Stimulated activated naive CD4-positive, alpha-beta T cell (primary cell): ENCODE results near the gene CDH4.
"Not testable (repeated sequence)": the region's sequence is repeated elsewhere in the genome, so short reads cannot be mapped to it uniquely, and the experiment has no call there.

Source experiments
- DNase-seq, 6 experiments: peaks; one replicate each; lab custom pipeline; 2025; lab: John Stamatoyannopoulos, UW

CDH4 gene

DNA sequence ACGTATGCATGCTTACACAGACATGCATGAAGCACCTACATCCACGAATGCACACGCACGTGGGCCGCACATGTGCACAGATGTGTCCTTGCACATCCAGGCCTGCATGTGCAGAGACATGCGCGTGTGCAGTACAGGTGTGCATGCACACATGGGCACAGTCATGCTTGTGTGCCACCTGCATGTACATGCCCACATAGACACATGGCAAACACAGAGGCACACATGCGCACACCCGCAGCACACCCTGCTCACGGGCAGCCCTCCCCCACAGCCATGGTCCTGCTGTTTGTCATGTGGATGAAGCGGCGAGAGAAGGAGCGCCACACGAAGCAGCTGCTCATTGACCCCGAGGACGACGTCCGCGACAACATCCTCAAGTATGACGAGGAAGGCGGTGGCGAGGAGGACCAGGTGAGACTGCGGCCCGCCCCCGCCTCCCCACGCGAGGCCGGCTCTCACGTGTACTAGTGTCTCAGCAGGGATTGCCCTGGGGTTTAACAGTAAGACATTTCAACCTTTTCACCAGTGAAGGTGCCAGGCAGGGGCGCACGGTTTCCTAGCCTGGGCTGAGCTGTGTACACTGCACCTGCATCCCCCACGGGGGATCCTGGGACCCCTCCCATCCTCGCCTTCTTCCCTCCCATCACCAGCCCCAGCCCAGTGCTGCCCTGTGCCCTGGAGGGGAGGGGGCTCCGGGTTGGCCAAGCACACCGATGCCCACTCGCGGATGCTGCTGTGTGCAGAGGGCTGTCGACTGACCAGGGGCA, 680.8 kb downstream of the CDH4 start:
- no peak for DNase-seq

DNA sequence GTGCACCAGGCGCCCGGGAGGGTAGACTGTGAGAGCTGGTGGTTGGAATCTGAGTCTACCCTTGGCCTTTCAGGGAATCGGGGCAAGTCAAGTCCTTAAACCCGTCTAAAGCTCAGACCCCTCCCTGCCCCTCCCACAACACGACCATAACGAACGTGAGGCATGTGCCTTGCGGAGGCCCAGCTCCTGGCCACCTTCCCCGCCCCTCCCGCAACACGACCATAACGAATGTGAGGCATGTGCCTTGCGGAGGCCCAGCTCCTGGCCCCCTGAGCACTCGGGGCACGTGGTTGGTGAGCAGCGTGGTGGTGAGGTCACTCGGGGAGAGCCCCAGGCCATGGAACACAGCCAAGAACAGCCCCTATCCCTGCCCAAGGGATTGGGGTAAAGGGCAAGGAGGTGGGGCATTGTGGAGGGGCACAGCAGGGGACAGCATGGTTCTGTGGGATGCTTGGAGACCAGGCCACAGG, 681.5 kb downstream of the CDH4 start:
- DNase-seq = no peak

DNA sequence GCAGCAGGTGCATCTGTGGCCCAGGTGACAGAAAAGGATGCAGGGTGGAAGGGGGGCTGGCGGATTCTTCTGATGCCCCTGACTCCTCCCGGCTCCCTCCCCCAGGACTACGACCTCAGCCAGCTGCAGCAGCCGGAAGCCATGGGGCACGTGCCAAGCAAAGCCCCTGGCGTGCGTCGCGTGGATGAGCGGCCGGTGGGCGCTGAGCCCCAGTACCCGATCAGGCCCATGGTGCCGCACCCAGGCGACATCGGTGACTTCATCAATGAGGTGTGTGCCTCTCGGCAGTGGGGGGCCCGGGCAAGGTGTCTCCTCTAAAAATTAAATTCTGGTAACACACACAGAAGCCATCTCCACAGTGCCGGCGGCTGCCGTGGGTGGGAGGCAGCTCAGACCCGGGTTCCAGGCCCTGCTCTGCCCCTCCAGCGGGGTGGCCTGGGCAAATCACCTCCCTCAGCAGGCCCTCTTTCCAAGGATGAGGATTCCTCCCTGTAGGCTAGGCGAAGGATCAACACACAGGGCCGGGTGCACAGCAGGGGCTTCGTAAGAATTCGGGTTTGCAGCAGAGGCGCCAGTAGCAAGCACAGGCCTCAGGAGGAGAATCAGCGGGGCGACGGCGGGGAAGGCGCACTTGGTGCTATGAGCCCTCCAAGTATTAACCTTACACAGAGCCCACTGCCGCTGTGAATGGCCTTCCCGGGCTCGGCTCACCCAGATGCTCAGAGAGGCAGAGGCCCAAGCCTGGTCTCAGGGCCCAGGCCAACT, 682.1 kb downstream of the CDH4 start:
- no peak for DNase-seq

DNA sequence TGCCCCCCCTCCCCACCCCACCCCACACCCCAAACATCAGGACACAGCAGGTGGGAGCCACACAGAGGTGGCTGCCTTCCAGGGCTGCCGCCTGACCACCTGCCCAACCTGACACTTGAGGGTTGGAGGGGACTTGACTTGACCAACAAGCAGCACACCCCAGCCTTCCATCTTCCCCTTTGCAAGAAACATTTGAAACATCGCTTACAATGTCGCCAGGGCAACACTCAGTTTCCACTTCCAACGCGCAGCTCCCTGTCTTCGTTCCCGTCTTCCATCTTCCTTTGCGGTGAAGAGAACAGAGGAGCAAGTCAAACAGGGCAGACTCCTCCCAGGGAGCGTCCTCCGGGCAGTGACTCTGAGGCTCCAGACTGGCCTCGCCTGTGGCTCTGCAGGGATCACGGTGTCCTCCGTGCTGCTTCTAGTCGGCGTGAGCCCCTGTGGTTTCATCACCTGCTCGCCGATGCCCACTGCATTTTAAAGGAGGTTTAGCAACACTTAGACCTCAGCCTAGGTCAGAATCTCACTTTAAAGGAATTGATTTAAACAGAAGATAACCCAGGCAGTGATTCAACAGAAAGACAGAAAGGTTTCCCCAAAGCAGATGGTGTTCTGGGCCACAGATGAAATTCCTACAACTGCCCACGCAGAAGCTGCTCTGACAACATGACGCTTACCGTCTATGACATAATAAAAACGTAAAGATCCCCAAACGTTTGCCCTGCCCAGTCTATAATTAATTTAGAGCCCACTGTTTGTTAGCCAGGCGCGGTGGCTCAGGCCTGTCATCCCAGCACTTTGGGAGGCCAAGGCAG, 682.9 kb downstream of the CDH4 start:
- no peak for DNase-seq

DNA sequence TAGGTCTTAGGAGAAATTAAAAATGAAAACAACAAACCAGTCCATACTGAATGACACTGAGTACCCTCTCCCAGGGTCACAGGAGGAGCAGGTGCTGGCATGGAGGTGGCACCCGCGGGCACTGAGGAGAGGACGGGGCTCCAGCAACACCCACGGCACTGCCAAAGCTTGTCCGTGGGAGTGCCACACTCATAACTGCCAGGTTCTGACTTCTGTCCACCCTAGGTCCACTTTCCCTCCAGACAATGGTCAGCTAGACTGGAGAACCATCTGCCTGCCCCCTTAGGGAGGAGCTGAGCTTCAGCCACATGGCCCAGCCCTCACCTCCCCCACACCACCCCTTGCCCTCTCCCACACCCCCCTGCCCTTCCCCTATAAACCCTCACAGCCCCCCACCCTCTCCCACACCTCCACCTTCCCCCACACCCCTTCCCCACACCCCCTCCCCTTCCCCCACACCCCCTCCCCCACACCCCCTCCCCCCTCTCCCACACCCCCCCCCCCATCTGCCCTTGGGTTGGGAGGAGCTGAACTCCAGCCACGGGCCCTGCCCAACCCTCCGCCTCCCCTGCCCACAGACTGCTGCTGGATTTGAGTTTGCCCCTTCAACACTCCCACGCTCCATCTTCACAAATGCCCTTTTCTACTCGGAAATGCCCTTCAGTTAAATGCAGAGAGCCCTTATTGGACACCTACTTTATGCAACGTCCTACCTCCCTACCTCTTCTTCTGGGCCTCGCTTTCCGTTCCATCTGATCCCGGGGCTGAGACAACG, 684.1 kb downstream of the CDH4 start:
- DNase-seq = no peak

DNA sequence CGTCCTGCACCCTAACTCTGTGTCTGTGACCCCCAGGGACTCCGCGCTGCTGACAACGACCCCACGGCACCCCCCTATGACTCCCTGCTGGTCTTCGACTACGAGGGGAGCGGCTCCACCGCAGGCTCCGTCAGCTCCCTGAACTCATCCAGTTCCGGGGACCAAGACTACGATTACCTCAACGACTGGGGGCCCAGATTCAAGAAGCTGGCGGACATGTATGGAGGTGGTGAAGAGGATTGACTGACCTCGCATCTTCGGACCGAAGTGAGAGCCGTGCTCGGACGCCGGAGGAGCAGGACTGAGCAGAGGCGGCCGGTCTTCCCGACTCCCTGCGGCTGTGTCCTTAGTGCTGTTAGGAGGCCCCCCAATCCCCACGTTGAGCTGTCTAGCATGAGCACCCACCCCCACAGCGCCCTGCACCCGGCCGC, 684.7 kb downstream of the CDH4 start:
- DNase-seq = no peak

DNA sequence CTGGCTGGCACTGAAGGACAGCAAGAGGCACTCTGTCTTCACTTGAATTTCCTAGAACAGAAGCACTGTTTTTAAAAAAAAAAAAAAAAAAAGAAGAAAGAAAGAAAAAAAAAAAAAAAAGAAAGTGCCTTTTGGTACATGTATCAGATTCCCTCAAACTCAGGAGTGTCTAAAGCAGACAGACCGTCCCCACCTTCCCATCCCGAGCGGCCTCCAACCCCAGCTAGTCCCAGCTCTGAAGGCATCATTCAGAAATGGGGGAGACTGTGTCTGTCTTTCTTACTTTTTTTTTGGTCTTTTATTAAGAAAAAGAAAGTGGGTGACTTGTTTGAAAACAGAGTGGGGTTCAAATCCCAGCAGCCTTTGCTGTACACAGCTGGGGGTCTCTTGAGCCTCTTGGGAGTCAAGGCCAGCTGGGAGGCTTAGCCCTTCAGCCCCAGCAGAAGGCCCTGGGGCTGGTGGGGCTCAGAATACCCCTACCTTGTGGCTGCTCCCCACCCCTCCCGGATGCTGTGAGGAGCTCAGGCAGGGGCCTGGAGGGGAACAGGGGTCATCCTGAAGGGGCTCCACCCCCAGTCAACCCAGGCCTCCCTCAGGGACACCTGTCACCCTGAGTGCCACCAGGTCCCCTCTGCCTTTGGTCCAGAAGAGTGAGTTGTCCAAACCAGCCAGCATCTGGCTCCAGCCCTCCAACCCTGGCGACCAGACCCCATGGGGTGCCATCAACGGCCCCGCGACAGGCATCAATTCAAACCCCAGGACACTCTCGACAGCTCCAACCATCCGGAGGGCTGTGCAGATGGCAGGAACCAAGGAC, 685.3 kb downstream of the CDH4 start:
- DNase-seq = no peak

DNA sequence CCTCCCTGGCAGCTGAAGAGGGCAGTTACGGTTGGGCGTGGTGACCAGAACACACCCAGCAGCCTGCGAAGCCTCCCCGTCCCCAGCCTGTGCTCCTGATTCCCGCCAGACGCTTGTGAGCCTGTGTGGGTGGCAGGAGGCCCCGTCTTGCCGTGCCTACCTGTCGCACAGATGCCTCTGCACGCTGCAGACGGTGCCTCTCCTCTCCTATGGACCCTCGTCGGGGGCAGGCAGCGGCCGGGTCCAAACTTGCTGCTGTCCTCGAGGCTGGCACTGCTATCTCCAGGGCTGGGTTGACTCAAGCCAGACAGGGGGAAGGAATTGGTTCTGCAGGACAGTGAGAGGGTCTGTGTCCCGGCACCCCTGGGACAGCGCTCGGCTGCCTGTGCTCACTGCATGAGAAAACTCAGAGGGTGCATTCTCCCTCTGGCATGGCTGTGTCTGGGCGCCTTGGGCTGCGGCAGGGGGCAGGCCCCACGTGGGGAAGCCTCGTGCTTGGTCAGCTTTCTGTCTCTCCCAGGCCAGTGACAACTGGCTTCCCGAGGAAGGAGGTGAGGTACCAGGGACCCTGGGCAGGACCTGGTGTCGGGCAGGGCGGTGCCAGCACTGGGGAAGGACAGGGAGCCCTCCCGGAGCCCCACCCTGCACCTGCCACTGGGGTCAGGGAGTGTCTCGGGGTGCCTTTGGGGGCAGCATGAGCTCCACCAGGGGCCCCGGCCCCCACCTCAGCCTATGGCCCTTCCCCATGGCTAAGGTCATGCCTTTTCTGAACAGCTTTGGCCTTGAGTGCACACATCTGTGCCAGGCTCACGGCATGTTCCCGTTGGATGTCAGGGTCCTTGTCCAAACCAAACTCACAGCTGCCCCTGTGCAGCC, 686.1 kb downstream of the CDH4 start:
- DNase-seq = no peak

DNA sequence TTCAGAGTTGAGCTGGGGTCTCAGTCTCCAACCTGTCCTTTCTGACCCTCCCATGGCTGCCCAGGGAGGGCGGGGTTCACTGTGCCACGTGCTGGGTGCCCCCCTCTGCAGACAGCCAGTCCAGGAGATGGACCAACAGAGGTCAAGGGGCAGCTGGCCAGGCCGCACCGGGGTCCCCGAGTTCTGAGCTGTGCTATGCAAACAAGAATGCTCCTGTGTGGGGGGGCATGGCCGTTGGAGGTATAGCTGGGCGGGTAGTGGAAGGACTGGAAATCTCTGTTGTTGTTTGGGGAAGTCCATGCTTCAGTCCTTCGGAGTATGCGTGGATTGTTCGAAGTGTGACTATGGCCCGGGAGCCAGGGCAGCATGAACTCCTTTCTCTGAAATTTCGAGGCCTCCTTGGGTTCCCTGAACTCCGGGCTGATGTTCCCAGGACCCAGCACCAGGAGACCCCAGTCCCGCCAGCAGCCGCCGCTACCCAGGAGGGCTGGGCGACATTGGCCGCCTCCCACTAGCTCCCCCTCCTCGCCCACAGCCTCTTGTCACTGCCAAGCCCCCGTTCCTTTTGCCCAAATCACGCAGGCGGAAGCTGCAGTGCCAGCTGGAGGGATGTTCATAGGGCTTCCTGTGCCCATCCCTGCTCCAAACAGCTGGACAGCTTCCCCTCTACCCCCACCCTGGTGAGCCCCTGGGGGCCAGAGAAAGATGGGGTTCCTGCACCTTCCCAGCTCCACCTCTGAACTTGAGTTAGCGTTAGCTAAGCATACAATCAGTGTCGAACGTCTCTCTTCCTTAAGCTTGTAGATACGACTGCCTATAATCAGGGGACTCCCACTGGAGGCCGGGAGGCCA, 687.0 kb downstream of the CDH4 start:
- DNase-seq = no peak

DNA sequence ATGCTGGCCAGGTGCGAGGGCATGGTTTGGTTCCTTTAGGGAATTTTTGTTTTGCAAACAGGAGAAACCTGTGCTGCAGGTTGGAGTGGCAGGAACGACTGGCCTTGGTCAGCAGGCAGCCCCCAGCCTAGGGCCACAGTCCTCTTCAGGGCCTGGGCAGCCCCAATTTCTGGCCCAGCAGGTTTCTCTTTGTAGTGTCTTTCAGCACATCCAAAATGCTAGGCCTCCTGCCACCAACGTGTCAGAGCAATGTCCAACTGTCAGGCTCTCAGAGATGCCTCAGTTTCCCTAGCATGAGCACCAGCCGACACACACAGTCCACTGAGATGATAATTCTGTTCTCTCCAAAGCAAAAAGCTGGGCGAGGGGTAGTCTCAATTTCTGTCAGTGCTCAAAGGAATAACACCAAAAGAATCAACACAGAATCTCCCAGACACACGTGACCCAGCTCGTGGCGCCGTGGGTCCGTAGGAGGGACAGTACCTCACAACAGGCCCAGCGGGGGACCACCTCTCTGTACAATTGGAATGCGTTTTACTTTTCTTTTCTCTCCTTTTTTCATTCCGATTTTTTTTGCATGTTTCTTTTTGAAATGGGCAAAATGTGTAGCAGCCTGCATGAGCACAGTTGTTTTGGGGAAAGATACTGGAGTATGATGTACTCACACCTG, 687.8 kb downstream of the CDH4 start:
- DNase-seq = no peak

DNA sequence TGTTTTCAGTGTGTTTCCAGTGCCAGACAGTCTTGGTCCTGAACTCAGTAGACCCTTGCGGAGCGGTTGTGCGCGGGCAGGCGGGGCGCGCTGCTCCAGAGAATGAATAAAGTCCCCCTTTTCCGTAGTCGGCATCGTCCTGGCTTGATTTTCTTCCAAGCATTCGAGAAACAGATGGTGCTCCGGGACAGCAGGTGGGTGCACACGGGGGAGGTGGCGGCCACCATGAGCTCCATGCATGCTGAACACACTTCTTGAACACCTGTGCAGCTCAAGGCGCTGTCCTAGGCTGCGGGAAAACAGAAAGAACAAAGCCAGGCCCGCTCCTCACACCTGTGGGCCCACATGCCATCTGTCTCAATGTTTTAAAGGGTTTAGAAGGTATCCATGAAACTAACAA, 688.4 kb downstream of the CDH4 start:
- DNase-seq = no peak

DNA sequence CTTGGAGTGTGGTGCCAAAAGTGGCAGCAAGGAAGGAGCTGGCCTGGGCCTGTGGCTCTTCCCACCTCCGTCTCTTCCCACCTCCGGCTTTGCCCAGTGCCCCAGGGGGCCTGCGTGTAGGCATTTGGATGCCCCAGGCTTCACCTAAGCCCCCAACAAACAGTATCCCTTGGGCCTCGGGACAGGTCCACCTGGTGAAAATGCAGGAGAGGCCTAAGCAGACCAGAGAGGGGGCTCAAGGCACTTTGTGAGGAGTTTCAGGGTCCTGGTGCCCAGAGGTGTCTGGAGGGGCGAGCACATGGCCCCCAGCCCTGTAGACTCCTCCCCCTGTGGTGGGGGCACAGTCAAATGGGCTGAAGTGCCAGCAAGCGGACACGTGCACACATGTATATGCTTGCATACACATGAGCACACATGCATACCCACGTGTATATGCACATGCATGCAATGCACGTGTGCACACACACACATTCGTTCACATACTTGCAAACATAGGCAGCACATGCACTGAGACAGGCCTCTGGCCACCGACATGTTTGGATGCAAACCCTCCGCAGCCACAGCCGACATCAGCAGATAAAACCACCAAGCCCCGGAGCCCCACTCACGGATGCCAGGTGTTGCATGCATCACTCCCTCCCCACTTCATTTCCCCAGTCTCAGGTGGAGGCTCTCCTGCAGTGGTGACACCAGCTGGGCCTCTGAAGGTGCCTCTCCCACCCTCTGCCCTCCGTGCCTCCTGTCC, 689.1 kb downstream of the CDH4 start:
- no peak for DNase-seq

DNA sequence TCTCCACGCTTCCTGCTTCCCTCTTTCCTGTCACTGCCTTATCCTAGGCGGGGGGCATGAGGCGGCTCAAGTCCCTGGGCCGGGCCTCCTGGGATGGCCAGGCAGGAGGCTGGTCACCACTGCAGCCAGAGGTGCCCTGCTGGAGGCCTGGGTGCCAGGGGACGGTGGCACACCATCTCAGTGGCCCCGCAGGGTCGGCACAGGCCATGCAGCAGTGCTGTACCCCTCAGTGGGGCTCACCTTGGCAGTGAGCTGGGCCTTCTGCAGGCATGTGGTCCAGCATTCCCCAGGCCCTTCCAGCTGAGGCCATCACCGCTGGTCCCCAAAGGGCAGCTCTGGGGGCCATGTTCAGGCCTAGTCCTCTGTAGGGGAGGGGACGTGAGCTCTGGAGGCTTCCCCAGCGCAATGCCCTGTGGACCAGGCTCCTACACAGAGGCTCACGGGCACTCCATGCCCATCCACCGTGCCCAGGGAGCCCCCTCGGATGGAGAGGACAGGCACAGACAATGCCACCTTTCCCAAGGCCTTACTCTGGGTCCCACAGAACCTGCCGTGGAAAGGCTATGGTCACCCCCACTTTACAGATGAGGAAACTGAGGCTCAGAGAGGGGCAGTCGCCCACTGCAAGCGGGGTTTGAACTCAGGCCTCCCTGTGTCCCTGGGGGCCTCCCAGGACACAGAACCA, 689.8 kb downstream of the CDH4 start:
- DNase-seq = no peak

DNA sequence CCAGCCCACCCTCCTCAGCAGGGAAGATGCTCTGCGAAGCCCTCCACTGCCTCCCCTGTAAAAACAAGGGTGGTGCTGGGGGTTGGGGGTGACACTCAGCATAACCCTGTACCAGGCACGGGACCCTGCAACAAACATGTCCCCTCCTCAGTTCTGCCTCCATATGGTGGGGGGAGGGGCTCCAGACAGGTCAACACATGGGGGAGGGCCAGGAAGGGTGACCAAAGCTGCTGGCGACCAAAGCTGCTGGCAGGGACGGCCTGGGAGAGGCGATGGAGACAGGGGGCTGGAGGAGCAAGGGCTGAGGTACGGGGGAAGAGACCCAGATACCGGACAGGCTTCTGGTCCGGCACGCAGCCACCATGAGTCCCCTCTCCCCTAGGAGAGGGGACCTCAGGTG, 690.5 kb downstream of the CDH4 start:
- DNase-seq = no peak

DNA sequence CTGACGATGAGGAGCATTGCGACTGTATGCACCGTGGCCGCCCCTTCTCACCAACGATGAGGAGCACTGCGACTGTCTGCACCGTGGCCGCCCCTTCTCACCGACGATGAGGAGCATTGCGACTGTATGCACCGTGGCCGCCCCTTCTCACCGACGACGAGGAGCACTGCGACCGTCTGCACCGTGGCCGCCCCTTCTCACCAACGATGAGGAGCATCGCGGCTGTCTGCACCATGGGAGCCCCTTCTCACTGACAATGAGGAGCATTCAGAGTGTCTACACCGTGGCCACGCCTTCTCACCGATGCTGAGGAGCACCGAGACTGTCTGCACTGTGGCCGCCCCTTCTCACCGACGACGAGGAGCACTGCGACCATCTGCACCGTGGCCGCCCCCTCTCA, 692.9 kb downstream of the CDH4 start:
- not testable (repeated sequence) for DNase-seq

DNA sequence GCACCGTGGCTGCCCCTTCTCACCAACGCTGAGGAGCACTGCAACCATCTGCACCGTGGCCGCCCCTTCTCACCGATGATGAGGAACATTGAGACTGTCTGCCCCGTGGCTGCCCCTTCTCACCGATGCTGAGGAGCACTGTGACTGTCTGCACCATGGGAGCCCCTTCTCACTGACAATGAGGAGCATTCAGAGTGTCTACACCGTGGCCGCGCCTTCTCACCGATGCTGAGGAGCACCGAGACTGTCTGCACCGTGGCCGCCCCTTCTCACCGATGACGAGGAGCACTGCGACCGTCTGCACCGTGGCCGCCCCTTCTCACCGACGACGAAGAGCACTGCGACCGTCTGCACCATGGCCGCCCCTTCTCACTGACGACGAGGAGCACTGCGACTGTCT, 693.4 kb downstream of the CDH4 start:
- DNase-seq = not testable (repeated sequence)

DNA sequence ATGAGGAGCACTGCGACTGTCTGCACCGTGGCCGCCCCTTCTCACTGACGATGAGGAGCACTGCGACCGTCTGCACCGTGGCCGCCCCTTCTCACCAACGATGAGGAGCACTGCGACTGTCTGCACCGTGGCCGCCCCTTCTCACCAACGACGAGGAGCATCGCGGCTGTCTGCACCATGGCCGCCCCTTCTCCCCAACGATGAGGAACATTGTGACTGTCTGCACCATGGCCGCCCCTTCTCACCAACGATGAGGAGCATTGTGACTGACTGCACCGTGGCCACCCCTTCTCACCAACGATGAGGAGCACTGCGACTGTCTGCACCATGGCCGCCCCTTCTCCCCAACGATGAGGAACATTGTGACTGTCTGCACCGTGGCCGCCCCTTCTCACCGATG, 696.0 kb downstream of the CDH4 start:
- not testable (repeated sequence) for DNase-seq
